COLO829 (cell line): ENCODE data around the gene MCF2L.

Source experiments
- DNase-seq: peaks from one replicate; pipeline ENCODE4 v3.0.0; 2012; ENCODE audit warnings: low spot score

MCF2L gene

GRCh38 chr13:113084943-113085540 is 116.0 kb downstream of the MCF2L start:
- no peak for DNase-seq

GRCh38 chr13:113086031-113086750 is 117.2 kb downstream of the MCF2L start:
- DNase-seq = no peak

- DNase-seq = no peak
Observed at GRCh38 chr13:113086991-113087922, 118.2 kb downstream of the MCF2L start.

- DNase-seq = no peak
Observed at GRCh38 chr13:113087923-113088690, 119.1 kb downstream of the MCF2L start.

- no peak for DNase-seq
Observed at GRCh38 chr13:113088691-113089020, 119.6 kb downstream of the MCF2L start.

GRCh38 chr13:113089693-113090414 is 120.8 kb downstream of the MCF2L start:
- DNase-seq = no peak

- no peak for DNase-seq
Observed at GRCh38 chr13:113090415-113090770, 121.4 kb downstream of the MCF2L start.

GRCh38 chr13:113090806-113091205 is 121.8 kb downstream of the MCF2L start:
- no peak for DNase-seq

- no peak for DNase-seq
Observed at GRCh38 chr13:113091211-113091771, 122.3 kb downstream of the MCF2L start.

- no peak for DNase-seq
Observed at GRCh38 chr13:113091891-113092775, 123.1 kb downstream of the MCF2L start.

GRCh38 chr13:113092776-113093579 is 124.0 kb downstream of the MCF2L start:
- no peak for DNase-seq

GRCh38 chr13:113093580-113094409 is 124.8 kb downstream of the MCF2L start:
- DNase-seq = no peak

GRCh38 chr13:113094410-113094800 is 125.4 kb downstream of the MCF2L start:
- DNase-seq = no peak

GRCh38 chr13:113095146-113096051 is 126.4 kb downstream of the MCF2L start:
- no peak for DNase-seq

GRCh38 chr13:113096052-113096744 is 127.2 kb downstream of the MCF2L start:
- DNase-seq = no peak

- no peak for DNase-seq
Observed at GRCh38 chr13:113096745-113097305, 127.8 kb downstream of the MCF2L start.
